BLaER1 treated with 17β-estradiol and CSF1 and Interleukin-3, amounts not matched to agents 10 nM and 100 nM (cell line): ENCODE data around the gene SPTBN1.

ENCODE experiments used
- H3K27ac ChIP-seq, 11 experiments: shearing (Covaris generic); formaldehyde crosslinking; 2 replicates each; pipeline ENCODE4 v1.8.1; 2022
- H3K27me3 ChIP-seq, 11 experiments: shearing (Covaris generic); formaldehyde crosslinking; 2 replicates each; pipeline ENCODE4 v1.8.1; 2022
- H3K36me3 ChIP-seq, 11 experiments: shearing (Covaris generic); formaldehyde crosslinking; 2 replicates each; pipeline ENCODE4 v1.8.1; 2022
- H3K4me1 ChIP-seq, 10 experiments: shearing (Covaris generic); formaldehyde crosslinking; 2 replicates each; pipeline ENCODE4 v1.8.1; 2022
- H3K4me2 ChIP-seq, 11 experiments: shearing (Covaris generic); formaldehyde crosslinking; 2 replicates each; pipeline ENCODE4 v1.8.1; 2022
- H3K4me3 ChIP-seq, 10 experiments: shearing (Covaris generic); formaldehyde crosslinking; 2 replicates each; pipeline ENCODE4 v1.8.1; 2022
- H3K9ac ChIP-seq, 11 experiments: shearing (Covaris generic); formaldehyde crosslinking; 2 replicates each; pipeline ENCODE4 v1.8.1; 2022
- H3K9me3 ChIP-seq, 11 experiments: shearing (Covaris generic); formaldehyde crosslinking; replicated peaks in 1 of 11; 2 replicates each; pipeline ENCODE4 v1.8.1; 2022
- H4K20me1 ChIP-seq, 11 experiments: shearing (Covaris generic); formaldehyde crosslinking; 2 replicates each; pipeline ENCODE4 v1.8.1; 2022
- Cebpa-rat ChIP-seq, 11 experiments: shearing (Covaris generic); IDR thresholded peaks; 2 replicates each; pipeline ENCODE4 v1.8.1; 2022

Gene SPTBN1

DNA sequence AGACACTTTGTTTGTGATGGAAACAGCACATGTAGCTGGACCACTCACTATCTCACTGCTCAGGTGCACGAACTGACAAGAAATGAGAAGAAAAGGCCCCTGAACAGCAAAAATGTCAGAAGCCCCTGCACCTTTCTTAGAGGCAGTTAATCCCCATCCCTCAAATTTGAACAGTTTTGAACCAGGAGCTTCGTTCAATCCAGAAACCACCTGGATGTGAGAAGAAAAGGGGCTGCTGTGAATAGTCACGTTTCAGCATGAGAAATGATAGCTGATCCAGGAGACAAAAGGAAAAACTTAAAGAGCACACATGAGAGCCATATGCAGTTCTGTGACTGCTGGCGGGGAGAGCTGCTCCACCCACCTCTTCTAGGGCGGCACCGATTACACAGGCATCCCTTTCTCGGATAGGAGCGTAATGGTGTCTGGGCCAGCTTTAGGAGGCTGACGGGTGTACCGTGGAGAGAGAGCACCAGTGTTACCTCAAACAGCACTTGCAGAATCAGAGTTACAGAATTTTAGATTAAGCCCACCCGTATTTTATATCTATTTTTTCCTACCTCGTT, 150.3 kb downstream of the SPTBN1 start:
- H3K4me3 ChIP-seq: no peak overlapping the region
- no peak overlapping the region for H3K9ac ChIP-seq
- peaks cover 0 to 100% (median 92%) of the 10 kb centered on the region in 11 experiments; a peak in 18 of 22 replicates for H4K20me1 ChIP-seq
- H3K36me3 ChIP-seq: peaks cover 0 to 88% (median 49%) of the 10 kb centered on the region in 11 experiments; a peak in 17 of 22 replicates
- H3K4me1 ChIP-seq: peaks cover 44 to 98% (median 88%) of the 10 kb centered on the region in 10 experiments
- H3K4me2 ChIP-seq: peak overlapping the region in 10 of 11 experiments; percentile 13 to 96 (median 83); a peak in 15 of 22 replicates
- no peaks in the 10 kb centered on the region for H3K27me3 ChIP-seq
- peaks cover 0 to 10% (median 0%) of the 10 kb centered on the region in 11 experiments; a peak in 4 of 22 replicates for H3K9me3 ChIP-seq
- H3K27ac ChIP-seq: 0 out of 22 replicates have a peak overlapping the region, but pooled peaks of 1 of the 11 experiments have one; percentile 72
- TF ChIP-seq Cebpa-rat (IDR thresholded peaks at IDR 0.05): no peak

DNA sequence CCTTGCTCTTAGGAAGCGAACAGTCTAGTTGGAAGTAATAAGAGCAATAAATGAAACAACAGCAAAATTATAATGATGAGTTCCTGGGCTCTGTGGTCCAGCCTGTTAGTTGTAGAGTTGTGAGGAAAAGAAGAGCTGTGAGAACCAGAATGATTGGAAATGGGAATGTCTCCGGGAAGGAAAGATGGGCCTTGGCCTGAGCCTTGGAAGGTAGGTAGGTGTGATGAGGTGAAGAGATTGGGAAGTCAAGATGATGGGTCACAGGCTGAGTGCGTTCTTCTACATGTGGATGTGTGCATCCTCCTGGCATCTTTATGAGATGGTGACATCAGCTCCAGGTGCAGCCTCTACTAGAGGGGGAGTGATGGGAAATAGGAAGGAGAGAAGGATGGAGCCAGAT, 152.1 kb downstream of the SPTBN1 start:
- TF ChIP-seq Cebpa-rat (IDR thresholded peaks at IDR 0.05): no peak
- H3K9me3 ChIP-seq: peaks cover 0 to 16% (median 0%) of the 10 kb centered on the region in 11 experiments; a peak in 5 of 22 replicates
- no peak overlapping the region; a peak in 1 of 22 replicates for H3K27ac ChIP-seq
- no peak overlapping the region for H3K9ac ChIP-seq
- peaks cover 27 to 98% (median 81%) of the 10 kb centered on the region in 10 experiments for H3K4me1 ChIP-seq
- H4K20me1 ChIP-seq: peaks cover 0 to 100% (median 92%) of the 10 kb centered on the region in 11 experiments; a peak in 18 of 22 replicates
- H3K4me2 ChIP-seq: peak overlapping the region in 8 of 11 experiments; percentile 7 to 65 (median 36); a peak in 14 of 22 replicates
- no peak overlapping the region for H3K4me3 ChIP-seq
- peaks cover 0 to 88% (median 53%) of the 10 kb centered on the region in 11 experiments; a peak in 19 of 22 replicates for H3K36me3 ChIP-seq
- no peaks in the 10 kb centered on the region for H3K27me3 ChIP-seq

DNA sequence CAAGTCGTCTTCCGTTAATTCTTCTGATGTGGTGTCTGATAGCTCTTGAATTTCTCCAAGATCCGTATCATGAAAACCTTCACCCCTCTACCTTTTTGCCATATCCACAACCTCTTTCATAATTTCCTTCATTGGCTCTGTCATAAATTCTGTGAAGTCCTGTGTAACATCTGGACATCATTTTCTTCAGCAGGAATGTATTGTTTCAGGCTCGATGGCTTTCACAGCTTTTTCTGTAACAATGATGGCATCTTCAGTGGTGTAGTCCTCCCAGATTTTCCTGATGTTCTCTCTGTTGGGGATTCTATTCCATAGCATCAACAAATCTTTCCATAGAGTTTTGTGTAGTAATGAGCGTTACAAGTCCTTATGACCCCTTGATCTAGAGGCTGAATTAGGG, 153.1 kb downstream of the SPTBN1 start:
- no peak overlapping the region for H3K27ac ChIP-seq
- no peaks in the 10 kb centered on the region for H3K27me3 ChIP-seq
- peaks cover 0 to 16% (median 0%) of the 10 kb centered on the region in 11 experiments; a peak in 5 of 22 replicates for H3K9me3 ChIP-seq
- TF ChIP-seq Cebpa-rat (IDR thresholded peaks at IDR 0.05): no peak
- peaks cover 24 to 98% (median 81%) of the 10 kb centered on the region in 10 experiments for H3K4me1 ChIP-seq
- peaks cover 0 to 100% (median 92%) of the 10 kb centered on the region in 11 experiments; a peak in 18 of 22 replicates for H4K20me1 ChIP-seq
- no peak overlapping the region for H3K4me3 ChIP-seq
- no peak overlapping the region for H3K9ac ChIP-seq
- peaks cover 0 to 92% (median 64%) of the 10 kb centered on the region in 11 experiments; a peak in 19 of 22 replicates for H3K36me3 ChIP-seq
- peak overlapping the region in 8 of 11 experiments; percentile 31 to 65 (median 48); a peak in 15 of 22 replicates for H3K4me2 ChIP-seq

DNA sequence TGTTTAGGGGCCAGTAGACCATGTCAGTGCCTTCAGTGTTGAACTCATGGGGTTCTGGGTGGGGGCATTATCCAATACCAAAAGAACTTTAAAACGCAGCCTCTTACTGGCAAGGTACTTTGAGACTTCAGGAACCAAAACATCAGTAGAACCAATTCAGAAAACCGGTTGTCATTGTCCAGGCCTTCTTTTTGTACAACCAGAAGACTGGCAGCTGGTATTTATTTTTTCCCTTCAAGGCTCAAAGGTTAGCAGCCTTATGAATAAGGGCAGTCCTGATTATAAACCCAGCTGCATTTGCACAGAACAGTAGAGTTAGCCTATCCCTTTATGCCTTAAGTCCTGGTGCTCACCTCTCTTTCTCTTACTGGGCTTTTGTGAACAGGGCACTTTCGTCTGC, 153.5 kb downstream of the SPTBN1 start:
- Histone ChIP-seq H3K4me2 (peak overlapping the region in 9 of 11 experiments; percentile 20 to 65 (median 47); a peak in 17 of 22 replicates), H3K4me1 (peaks cover 20 to 98% (median 81%) of the 10 kb centered on the region in 10 experiments), H3K27me3 (no peaks in the 10 kb centered on the region), H3K9ac (no peak overlapping the region), H3K4me3 (no peak overlapping the region), H3K9me3 (peaks cover 0 to 16% (median 0%) of the 10 kb centered on the region in 11 experiments; a peak in 5 of 22 replicates), H4K20me1 (peaks cover 0 to 100% (median 92%) of the 10 kb centered on the region in 11 experiments; a peak in 17 of 22 replicates), H3K36me3 (peaks cover 0 to 96% (median 68%) of the 10 kb centered on the region in 11 experiments; a peak in 19 of 22 replicates), H3K27ac (peak overlapping the region in 2 of 11 experiments; percentile 28 to 44; a peak in 2 of 22 replicates)
- no peak for TF ChIP-seq Cebpa-rat (IDR thresholded peaks at IDR 0.05)

DNA sequence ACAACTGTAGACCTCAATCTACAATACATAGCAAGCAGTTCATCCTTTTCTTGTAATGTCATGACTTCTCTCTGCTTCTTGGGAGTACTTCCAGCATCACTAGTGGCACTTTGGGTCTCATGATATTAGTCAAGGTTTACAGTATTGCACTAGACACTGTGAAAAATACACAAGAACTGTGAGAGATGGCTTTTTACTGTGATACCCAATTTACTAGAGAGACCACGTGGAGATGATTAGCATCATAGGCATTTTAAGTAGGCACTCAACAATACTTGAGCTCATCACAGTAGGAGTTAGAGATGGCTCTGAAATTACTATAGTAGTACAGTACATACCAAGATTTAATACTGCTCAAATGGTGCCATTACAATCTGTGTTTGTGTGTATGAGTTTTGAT, 154.6 kb downstream of the SPTBN1 start:
- Histone ChIP-seq H3K4me1 (peaks cover 9 to 98% (median 79%) of the 10 kb centered on the region in 10 experiments), H4K20me1 (peaks cover 0 to 100% (median 90%) of the 10 kb centered on the region in 11 experiments; a peak in 16 of 22 replicates), H3K27ac (no peak overlapping the region), H3K36me3 (peaks cover 0 to 100% (median 75%) of the 10 kb centered on the region in 11 experiments; a peak in 19 of 22 replicates), H3K4me2 (peak overlapping the region in 8 of 11 experiments; percentile 20 to 65 (median 48); a peak in 11 of 22 replicates), H3K27me3 (no peaks in the 10 kb centered on the region), H3K9me3 (peaks cover 0 to 16% (median 0%) of the 10 kb centered on the region in 11 experiments; a peak in 5 of 22 replicates), H3K9ac (no peak overlapping the region), H3K4me3 (no peak overlapping the region)
- TF ChIP-seq Cebpa-rat (IDR thresholded peaks at IDR 0.05): no peak

DNA sequence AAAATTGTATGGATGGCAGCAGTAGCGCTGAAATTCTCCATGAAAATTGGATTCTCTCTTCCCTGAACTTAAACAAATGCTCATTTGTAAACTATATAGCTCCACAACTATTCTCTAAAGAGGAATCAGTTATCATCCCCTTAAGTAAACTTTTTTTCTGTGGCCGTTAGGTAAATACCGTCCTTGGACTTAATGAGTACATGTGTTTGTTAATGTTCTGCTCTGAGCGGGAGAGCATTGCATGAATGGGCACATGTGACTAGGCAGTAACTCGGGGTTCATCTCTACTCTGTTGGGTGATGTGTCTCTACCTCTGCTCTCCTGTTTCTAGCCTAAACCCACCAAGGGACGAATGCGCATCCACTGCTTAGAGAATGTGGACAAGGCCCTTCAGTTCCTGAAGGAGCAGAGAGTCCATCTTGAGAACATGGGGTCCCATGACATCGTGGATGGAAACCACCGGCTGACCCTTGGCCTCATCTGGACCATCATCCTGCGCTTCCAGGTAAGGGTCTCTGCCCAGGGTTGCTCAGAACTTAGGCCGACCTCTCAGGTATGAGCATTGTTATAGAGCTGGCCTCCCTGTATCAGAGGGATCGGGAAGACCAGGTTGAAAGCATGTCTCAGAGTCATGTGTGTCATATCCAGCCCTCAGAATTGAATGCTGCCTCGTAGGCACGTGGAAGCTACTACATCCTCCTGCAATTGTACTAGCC, 155.9 kb downstream of the SPTBN1 start:
- no peak for TF ChIP-seq Cebpa-rat (IDR thresholded peaks at IDR 0.05)
- Histone ChIP-seq H3K4me1 (peaks cover 7 to 99% (median 79%) of the 10 kb centered on the region in 10 experiments), H3K9ac (no peak overlapping the region), H3K4me2 (peak overlapping the region in 6 of 11 experiments; percentile 8 to 41 (median 15); a peak in 8 of 22 replicates), H3K27me3 (no peaks in the 10 kb centered on the region), H3K9me3 (peaks cover 0 to 13% (median 0%) of the 10 kb centered on the region in 11 experiments; a peak in 5 of 22 replicates), H3K27ac (peak overlapping the region in 1 of 11 experiments; percentile 5; a peak in 1 of 22 replicates), H3K36me3 (peaks cover 1 to 100% (median 79%) of the 10 kb centered on the region in 11 experiments; a peak in 21 of 22 replicates), H3K4me3 (no peak overlapping the region), H4K20me1 (peaks cover 0 to 100% (median 83%) of the 10 kb centered on the region in 11 experiments; a peak in 15 of 22 replicates)

DNA sequence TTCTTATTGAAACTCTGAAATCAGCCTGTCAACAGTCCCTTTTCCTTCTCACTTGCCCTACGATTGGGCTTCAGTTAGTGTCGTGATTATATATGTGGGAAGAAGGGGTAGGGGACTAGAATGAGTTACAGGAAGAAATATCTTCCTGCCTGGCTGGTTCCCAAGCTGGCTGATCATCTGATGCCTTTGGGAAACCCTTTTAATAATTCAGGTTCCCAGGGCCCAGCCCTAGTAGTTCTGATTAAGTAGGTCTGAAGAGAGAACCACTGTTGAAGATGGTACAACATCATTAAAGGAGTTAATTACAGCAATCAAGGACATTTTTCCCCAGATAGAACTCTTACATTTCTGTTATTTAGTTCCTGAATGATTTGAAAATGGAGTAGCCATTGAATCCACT, 157.3 kb downstream of the SPTBN1 start:
- peaks cover 0 to 7% (median 0%) of the 10 kb centered on the region in 11 experiments; a peak in 4 of 22 replicates for H3K9me3 ChIP-seq
- H3K4me2 ChIP-seq: peak overlapping the region in 9 of 11 experiments; percentile 0 to 47 (median 11); a peak in 7 of 22 replicates
- H3K27me3 ChIP-seq: no peaks in the 10 kb centered on the region
- peaks cover 0 to 97% (median 78%) of the 10 kb centered on the region in 11 experiments; a peak in 15 of 22 replicates for H4K20me1 ChIP-seq
- no peak overlapping the region for H3K4me3 ChIP-seq
- H3K4me1 ChIP-seq: peaks cover 9 to 99% (median 82%) of the 10 kb centered on the region in 10 experiments
- no peak overlapping the region for H3K9ac ChIP-seq
- peaks cover 7 to 100% (median 82%) of the 10 kb centered on the region in 11 experiments for H3K36me3 ChIP-seq
- no peak for TF ChIP-seq Cebpa-rat (IDR thresholded peaks at IDR 0.05)
- peak overlapping the region in 4 of 11 experiments; percentile 0 to 14 (median 8); a peak in 3 of 22 replicates for H3K27ac ChIP-seq

DNA sequence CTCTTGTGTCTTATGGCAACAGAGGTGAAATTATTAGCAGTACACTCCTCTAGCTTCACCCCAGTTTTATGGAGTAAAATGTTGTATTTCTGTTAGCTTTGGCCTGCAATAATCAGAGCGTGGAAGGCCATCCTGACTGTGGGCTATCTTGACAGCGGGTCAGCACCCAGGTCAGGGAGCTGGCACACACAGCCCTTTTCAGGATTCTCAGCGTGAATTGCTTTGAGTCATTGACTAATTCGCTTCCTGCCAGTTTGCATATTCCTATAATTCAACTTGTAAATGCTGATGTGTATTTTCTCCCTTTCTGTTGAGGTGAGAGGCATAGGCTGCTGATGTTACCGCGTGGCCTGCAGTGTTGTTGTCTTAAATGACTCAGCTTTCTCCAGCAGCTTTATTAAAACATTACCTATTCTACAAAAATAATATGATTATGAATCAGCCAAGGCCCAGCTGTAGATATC, 157.7 kb downstream of the SPTBN1 start:
- Histone ChIP-seq H4K20me1 (peaks cover 0 to 97% (median 77%) of the 10 kb centered on the region in 11 experiments; a peak in 15 of 22 replicates), H3K27ac (peak overlapping the region in 2 of 11 experiments; percentile 0 to 14; a peak in 2 of 22 replicates), H3K4me3 (no peak overlapping the region), H3K27me3 (no peaks in the 10 kb centered on the region), H3K9ac (no peak overlapping the region), H3K36me3 (peaks cover 7 to 100% (median 82%) of the 10 kb centered on the region in 11 experiments), H3K4me2 (peak overlapping the region in 7 of 11 experiments; percentile 0 to 47 (median 14); a peak in 8 of 22 replicates), H3K4me1 (peaks cover 14 to 99% (median 82%) of the 10 kb centered on the region in 10 experiments), H3K9me3 (peaks cover 0 to 7% (median 0%) of the 10 kb centered on the region in 11 experiments; a peak in 2 of 22 replicates)
- TF ChIP-seq Cebpa-rat (IDR thresholded peaks at IDR 0.05): no peak
